ENCODE data around the gene OR2F2.

OR2F2 gene

DNA sequence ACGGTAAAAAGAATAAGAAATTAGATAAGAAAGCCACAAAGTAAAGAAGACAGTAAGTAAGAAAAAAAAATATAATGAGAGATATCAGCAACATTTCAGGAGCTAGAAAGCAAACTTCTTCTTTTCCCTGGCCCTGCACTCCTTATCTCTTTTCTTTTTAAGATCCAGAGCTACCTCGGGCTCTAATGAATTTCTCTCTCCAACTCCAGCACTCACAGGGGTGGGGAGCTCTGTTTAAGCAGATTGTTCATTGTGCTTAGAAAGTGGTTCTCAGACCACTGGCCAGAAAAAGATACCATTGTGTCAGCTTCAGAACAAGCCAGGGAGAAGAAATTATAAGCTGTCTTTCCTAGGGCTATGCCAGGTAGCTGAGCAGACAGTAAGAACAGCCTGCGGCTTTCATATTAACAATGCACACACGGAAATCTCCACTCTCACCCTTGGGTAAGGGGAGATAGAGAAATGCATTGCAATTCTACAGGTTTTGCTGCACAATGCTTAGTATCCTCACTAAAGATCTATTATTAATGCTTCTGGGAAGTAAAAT lies 38.9 kb downstream of the OR2F2 start:
- TF ChIP-seq, protein P1, sequence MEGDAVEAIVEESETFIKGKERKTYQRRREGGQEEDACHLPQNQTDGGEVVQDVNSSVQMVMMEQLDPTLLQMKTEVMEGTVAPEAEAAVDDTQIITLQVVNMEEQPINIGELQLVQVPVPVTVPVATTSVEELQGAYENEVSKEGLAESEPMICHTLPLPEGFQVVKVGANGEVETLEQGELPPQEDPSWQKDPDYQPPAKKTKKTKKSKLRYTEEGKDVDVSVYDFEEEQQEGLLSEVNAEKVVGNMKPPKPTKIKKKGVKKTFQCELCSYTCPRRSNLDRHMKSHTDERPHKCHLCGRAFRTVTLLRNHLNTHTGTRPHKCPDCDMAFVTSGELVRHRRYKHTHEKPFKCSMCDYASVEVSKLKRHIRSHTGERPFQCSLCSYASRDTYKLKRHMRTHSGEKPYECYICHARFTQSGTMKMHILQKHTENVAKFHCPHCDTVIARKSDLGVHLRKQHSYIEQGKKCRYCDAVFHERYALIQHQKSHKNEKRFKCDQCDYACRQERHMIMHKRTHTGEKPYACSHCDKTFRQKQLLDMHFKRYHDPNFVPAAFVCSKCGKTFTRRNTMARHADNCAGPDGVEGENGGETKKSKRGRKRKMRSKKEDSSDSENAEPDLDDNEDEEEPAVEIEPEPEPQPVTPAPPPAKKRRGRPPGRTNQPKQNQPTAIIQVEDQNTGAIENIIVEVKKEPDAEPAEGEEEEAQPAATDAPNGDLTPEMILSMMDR (IDR thresholded peaks at IDR 0.05; ENCODE audit: low read depth, low read length, missing control alignments): no peak
- no peak for DNase-seq (ENCODE audit: low read depth)

DNA sequence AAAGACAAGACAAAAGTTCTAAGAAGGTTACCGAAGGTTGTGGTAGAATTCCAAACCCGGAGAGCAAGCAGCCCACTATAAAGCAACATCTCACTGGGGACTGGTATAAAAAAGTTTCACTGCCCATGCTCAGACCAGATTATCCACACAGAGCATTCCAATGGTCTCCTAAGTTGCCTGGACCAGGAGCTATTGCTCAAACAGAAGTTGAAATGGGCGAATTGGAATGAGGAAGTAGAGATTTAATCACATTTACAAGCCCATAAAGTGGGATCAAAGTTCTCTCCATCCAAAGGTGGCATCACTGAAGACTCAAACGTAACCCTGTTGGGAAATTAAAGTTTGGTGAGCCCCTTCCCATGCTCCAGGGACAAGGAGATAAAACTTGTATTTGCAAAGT lies 39.4 kb downstream of the OR2F2 start:
- no peak for DNase-seq (ENCODE audit: low read depth)
- TF ChIP-seq, protein P1 (IDR thresholded peaks at IDR 0.05; ENCODE audit: low read depth, low read length, missing control alignments): no peak
- H3K4me3 ChIP-seq (ENCODE audit: low read depth, low read length): no peak overlapping the region

More for the DNA sequence above, 38.9 kb downstream of the OR2F2 start:
- no peak overlapping the region for H3K4me3 ChIP-seq (ENCODE audit: low read depth, low read length)

DNA sequence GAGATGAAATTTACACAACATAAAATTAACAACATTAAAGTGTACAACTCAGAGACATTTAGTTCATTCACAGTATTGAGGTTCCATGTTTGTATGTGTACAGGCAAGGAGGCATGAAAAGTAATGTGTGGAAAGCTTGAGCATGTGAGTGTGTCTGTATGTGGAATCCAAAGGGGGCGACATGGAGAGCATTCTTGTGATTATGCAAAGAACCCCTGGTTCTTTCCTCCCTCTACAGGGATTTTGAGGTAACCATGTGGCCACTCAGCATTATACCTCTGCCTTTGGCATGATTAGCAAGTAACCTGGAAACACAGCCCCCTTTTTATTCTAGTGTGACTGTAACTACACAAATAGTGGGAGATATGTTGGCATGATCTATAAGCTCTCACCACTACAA lies 40.6 kb downstream of the OR2F2 start:
- H3K4me3 ChIP-seq (ENCODE audit: low read depth, low read length): no peak overlapping the region
- DNase-seq (ENCODE audit: low read depth): no peak
- TF ChIP-seq, protein P1 (IDR thresholded peaks at IDR 0.05; ENCODE audit: low read depth, low read length, missing control alignments): no peak

DNA sequence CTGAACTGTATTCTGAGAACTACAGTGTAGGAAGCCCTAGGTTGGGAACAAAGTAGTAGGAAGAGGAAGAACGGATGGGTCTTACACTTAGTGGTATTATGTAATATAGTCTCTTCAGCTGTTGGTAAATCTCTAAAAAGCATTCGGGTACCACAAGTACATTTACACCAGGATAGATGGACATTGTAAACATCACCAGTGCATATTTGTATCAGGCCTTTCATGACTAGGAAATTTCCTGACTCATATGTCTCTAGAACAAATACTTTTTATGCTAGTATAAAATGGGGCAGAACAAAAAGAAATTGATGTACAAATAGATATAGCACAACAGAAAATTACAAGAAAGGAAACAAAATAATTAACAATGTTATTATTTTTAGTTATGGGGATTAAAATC lies 43.6 kb downstream of the OR2F2 start:
- no peak overlapping the region for H3K4me3 ChIP-seq (ENCODE audit: low read depth, low read length)
- DNase-seq (ENCODE audit: low read depth): no peak
- TF ChIP-seq, protein P1 (IDR thresholded peaks at IDR 0.05; ENCODE audit: low read depth, low read length, missing control alignments): no peak

DNA sequence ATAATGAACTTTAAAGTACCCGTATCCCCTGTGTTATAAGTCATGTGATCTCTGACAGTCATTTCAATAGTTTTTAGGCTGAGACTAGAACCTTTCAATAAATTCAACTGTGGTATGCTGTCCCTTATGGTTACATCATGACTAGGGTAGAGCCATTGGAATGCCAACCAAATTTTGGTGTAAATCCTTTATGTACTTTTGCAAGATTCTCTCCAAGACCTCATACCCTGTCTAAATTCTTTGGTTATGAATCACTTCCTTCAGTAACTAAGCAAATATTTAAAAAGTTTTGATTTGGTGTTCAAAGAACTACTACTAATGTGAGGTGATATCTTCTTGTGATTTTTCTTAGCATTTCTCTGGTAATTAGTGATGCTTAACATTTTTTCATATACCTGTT lies 44.3 kb downstream of the OR2F2 start:
- TF ChIP-seq, protein P1 (IDR thresholded peaks at IDR 0.05; ENCODE audit: low read depth, low read length, missing control alignments): no peak
- DNase-seq (ENCODE audit: low read depth): no peak
- no peak overlapping the region for H3K4me3 ChIP-seq (ENCODE audit: low read depth, low read length)

DNA sequence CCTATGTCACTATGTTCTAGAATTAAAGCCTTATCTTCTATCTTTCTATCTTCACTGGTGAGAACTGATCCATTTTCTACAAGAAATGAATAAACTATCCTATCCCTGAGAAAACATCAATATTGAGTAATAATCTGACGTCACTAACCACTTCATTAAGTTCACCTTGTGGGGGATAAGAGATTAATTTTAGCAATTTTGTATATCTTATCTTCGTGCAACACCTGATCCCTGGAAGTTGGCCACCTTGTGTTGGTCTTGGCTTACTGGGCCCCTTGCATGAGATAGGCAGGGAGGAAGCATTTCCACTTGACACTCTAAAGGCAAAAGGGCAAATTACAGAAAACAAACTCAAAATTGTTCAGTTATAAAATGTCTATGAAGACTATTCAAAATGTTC lies 45.0 kb downstream of the OR2F2 start:
- H3K4me3 ChIP-seq (ENCODE audit: low read depth, low read length): no peak overlapping the region
- DNase-seq (ENCODE audit: low read depth): no peak
- TF ChIP-seq, protein P1 (IDR thresholded peaks at IDR 0.05; ENCODE audit: low read depth, low read length, missing control alignments): no peak

DNA sequence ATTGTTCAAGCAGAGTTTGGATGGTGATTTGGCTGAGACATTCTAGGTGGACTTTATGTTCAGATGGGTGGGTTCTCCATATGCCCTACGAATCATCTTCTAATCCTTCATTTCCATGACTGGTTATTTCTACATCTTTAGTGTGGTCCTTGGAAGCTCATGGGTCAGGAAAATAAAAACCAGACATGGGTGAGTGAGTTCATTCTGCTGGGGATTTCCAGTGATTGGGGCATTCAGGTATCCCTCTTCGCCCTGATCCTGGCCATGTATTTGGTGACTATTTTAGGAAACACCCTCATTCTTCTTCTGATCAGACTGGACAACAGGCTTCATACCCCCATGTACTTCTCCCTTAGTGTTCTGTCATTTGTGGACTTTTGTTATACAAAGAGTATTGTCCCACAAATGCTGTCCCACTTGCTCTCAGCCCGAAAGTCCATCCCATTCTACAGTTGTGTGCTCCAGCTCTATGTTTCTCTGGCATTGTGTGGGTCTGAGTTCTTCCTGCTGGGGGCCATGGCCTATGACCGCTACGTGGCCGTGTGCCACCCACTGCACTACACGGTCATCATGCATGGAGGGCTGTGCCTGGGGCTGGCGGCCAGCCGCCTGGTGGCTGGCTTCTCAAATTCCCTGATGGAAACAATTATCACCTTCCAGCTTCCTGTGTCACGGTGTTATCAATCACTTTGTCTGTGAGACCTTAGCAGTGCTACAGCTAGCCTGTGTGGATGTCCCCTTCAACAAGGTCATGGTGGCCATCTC lies 45.9 kb downstream of the OR2F2 start:
- TF ChIP-seq, protein P1 (IDR thresholded peaks at IDR 0.05; ENCODE audit: low read depth, low read length, missing control alignments): no peak
- DNase-seq (ENCODE audit: low read depth): no peak
- H3K4me3 ChIP-seq (ENCODE audit: low read depth, low read length): no peak overlapping the region
